ENCODE data around the gene RAB26.
"Not testable (repeated sequence)": the region's sequence is repeated elsewhere in the genome, so short reads cannot be mapped to it uniquely, and the experiment has no call there.

RAB26 gene

DNA sequence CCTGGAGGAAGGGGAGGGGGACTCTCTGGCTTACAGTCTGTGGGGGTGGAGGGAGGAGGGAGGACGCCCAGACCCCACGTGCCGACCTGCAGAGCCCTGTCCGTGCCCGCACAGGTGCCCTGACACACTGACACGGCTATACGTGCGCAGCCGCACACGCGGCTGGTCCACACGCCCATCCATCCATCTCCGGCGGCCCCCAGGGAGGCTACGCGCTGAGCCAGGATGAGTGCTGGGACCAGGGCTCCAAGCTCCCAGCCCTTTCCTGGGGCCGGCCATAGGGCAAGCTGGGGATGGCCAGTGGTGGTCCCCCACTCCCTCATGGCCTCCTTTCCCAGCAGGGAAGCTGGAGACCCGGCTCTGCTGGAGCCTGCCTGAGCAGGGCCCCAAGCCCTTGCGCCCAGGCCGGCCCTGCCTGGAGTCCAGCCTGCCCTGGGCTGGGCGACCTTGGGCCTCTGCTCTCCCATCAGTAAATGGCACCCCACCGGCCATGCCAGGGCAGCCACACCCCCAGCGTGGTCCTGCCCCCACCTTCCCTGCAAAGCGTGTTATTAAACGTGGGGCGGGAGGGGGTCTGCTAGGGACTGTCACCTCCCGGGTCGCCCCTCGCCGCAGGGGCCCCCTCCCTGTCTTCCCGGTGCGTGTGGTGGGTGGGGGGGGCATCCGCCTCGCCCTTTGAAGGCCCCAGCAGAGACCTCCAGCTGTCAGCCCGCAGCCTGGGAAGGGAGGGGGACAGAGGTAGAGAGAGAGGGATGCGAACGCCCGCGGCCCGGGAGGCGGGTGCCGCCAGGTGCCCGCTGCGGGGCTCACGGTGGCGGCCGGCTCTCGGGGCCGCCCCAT lies 47.1 kb downstream of the RAB26 start:
- DNase-seq (ENCODE audit: low read depth in 4 of 4, low spot score in 1 of 4): no peak

DNA sequence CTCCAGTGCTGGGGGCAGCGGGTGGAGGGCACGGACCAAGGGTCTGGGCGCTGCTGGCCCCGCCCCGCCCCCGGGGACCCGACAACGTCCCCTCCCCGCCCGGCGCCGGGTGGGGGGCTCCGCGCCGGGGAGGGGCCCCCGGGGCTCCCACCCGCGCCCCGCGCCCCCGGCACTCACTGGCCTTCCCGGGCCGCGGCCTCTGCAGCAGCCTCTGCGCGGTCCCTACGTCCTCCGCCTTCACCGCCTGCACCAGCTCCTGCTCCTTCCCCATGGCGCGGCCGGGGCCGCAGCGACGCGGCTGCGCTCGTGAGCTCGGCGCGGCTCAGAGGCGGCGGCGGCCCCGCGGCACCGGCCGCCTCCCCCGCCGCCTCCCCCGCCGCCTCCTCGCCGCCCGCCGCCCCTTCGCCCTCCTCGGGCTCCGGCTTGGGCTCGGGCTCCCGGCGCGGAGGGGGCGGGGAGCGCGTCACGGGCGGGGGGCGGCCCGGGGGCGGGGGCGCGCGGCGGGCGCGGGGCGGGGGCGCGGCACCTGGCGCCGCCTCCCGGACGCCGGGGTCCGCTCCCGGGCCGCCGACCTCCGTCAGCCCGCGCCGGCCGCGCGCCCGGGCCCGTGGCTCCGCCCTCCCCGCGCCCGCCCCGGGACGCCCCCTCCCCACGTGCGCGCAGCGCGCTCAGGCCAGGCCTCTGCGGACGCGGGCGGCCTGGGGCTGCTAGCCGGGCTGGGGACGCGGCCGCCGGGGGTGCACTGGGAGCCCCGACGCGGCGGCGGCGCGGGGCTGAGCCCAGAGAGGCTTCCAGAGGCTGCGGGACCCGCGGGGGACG lies 47.9 kb downstream of the RAB26 start, which contains the start of gene CASKIN1:
Gene CASKIN1 (minus strand): TSS at position 444 of the 819 bp plus-strand sequence. CDS start 173 bp downstream, at position 271.
- no peak for DNase-seq (ENCODE audit: low read depth in 4 of 4, low spot score in 1 of 4)

DNA sequence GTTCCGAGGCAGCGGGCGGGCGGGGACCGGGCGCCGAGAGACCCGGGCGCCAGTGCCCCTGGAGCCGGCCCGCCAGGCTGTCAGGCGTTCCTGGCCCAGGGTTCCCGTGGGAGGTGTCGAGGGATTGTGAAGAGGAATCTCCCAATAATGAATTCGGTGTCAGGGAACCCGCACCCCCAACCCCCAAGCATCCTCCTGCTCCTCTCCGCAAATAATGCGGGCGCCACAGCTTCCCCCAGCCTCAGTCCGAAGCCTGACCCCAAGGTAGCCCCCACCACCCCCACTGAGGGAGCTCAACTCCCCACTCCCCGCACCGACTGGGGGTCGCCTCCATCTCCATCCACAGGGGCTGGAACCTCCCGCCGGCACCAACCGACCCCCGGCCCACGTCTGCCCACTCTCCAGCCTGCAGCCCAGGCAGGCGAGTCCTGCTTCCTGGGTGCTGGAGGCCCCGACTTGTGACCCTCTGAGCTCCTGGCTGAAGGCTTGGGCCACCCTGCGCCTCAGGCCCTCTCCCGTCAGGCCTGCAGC lies 48.6 kb downstream of the RAB26 start:
- no peak for DNase-seq (ENCODE audit: low read depth in 4 of 4, low spot score in 1 of 4)

DNA sequence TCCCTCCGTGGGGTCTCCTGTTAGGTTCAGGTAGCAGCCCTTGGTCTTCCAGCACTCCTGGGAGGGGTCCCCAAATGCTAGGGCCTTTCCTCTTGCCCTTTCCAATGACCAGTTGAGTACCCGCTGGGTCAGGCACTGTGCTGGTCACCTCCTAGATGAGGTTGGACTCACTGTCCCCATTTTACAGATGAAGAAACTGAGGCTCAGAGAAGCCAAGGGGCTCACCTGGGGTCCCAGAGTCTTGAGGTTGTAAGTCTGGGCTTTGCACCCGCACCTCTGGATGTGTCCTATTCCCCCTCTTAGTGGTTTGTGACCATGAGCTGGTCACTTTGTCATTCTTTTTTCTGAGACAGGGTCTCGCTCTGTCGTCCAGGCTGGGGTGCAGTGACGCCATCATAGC lies 49.3 kb downstream of the RAB26 start:
- no peak for DNase-seq (ENCODE audit: low read depth in 4 of 4, low spot score in 1 of 4)

DNA sequence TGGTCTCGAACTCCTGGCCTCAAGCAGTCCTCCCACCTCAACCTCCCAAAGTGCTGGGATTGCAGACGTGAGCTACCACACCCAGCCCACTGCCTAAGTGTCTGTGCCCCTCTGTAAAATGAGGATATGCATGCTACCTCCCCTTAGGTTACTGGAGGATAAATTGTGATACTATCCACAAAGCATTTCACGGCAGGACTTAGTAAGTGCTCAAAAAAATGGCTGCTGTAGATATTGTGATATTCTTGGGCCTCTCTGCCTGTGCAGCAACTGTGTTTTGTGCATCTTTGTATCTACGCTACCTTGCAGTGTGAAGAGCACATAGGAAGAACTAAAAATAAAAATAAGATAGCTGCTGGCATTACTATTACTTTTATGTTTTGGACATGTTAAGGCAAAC lies 49.9 kb downstream of the RAB26 start:
- DNase-seq (ENCODE audit: low read depth in 4 of 4, low spot score in 1 of 4): no peak

GRCh38 chr16:2199095-2199494 lies 50.7 kb downstream of the RAB26 start:
- DNase-seq (ENCODE audit: low read depth in 4 of 4, low spot score in 1 of 4): no peak

- DNase-seq (ENCODE audit: low read depth in 4 of 4, low spot score in 1 of 4): no peak
Measured at GRCh38 chr16:2199621-2200139, 51.3 kb downstream of the RAB26 start.

GRCh38 chr16:2200313-2200712 lies 51.9 kb downstream of the RAB26 start:
- DNase-seq (ENCODE audit: low read depth in 4 of 4, low spot score in 1 of 4): no peak

DNA sequence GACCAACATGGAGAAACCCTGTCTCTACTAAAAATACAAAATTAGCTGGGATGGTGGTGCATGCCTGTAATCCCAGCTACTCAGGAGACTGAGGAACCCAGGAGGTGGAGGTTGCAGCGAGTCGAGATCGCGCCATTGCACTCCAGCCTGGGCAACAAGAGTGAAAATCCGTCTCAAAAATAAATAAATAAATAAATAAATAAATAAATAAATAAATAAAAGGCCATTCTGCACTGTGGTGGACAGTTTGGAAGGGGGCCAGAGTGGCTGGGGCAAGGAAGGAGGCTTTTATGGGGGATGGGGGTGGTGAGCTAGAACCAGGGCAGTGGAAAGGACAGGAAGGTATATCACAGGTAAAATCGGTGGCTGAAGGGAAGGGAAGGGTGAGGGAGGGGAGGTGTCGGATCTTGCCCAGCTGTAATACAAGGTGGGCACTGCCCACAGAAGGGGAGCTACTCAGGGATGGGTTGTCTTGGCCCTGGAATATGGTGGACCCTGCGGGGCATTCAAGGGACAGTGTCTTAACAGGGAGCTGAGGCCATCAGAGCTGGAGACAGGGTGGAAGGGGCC lies 54.8 kb downstream of the RAB26 start:
- DNase-seq (ENCODE audit: low read depth in 4 of 4, low spot score in 1 of 4): not testable (repeated sequence)
